Neural crest cell (in vitro differentiated cells): Measurements from ENCODE around the gene ATP2B3. TPM values are rescaled to one million over a fixed set of nuclear protein-coding genes. Genes with fewer than 3 reads are reported as not detected.

ENCODE experiments used
- DNase-seq: peaks from one replicate; pipeline ENCODE4 v3.0.0; 2021; ENCODE audit warnings: low read depth, mixed read lengths, low spot score
- H3K27ac Mint-ChIP-seq: one replicate; pipeline ENCODE4 v1.8.0; 2021; ENCODE audit warnings: mild to moderate bottlenecking, mixed read lengths; ENCODE audit not compliant: unreplicated experiment
- H3K27me3 Mint-ChIP-seq: 2 replicates; pipeline ENCODE4 v1.8.0; 2021; ENCODE audit warnings: low read depth, mild to moderate bottlenecking, mixed read lengths
- H3K36me3 Mint-ChIP-seq: 2 replicates; pipeline ENCODE4 v1.8.0; 2021; ENCODE audit warnings: low read depth, mild to moderate bottlenecking, mixed read lengths
- H3K4me1 Mint-ChIP-seq: 2 replicates; pipeline ENCODE4 v1.8.0; 2021; ENCODE audit warnings: mixed read lengths
- H3K4me3 Mint-ChIP-seq: one replicate; pipeline ENCODE4 v1.8.0; 2021; ENCODE audit warnings: mild to moderate bottlenecking, mixed read lengths
- H3K9me3 Mint-ChIP-seq: 2 replicates; pipeline ENCODE4 v1.8.0; 2021; ENCODE audit warnings: mixed read lengths
- total RNA-seq: library from RNA; stranded (reverse); gene quantifications from 2 replicates; pipeline ENCODE4 v1.2.1, GENCODE V29; 2021
- TF ChIP-seq, protein P1 (sequence below): fragments of 200-600 bp; sonication (generic); conservative IDR thresholded peaks from 2 replicates; pipeline ENCODE4 v1.5.0; 2021; ENCODE audit warnings: antibody characterized with exemption, mild to moderate bottlenecking

The ATP2B3 gene
- total RNA-seq, 1 donor from 2014 or later, result 0.05 TPM

DNA sequence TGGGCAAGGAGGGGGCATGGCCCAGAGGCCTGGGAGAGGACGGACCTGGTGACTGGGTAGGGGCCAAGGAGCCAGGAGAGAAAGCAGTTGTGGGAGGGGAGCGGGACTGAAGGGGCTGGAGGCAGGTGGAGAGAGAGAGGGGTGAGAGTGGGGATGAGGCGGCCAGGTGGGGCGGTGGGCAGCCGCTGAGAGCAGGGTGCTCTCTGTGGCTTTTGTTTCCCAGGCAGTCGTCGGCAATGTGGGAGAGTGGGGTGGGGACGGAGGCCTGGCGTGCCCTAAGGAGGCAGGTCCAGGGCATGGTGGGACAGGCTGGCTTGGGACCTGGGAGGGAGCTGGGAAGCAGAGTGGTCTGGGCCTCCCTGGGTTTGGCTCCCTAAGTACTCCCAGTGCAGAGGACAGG, 3.2 kb upstream of the ATP2B3 start:
- DNase-seq, result no peak
- Mint-ChIP-seq H3K4me1 (peaks cover 3% of the 10 kb centered on the region), H3K36me3 (peaks cover 4% of the 10 kb centered on the region), H3K9me3 (no peaks in the 10 kb centered on the region), H3K27me3 (peaks cover 38% of the 10 kb centered on the region), H3K4me3 (no peak overlapping the region), H3K27ac (no peak overlapping the region)
- TF ChIP-seq, protein P1, sequence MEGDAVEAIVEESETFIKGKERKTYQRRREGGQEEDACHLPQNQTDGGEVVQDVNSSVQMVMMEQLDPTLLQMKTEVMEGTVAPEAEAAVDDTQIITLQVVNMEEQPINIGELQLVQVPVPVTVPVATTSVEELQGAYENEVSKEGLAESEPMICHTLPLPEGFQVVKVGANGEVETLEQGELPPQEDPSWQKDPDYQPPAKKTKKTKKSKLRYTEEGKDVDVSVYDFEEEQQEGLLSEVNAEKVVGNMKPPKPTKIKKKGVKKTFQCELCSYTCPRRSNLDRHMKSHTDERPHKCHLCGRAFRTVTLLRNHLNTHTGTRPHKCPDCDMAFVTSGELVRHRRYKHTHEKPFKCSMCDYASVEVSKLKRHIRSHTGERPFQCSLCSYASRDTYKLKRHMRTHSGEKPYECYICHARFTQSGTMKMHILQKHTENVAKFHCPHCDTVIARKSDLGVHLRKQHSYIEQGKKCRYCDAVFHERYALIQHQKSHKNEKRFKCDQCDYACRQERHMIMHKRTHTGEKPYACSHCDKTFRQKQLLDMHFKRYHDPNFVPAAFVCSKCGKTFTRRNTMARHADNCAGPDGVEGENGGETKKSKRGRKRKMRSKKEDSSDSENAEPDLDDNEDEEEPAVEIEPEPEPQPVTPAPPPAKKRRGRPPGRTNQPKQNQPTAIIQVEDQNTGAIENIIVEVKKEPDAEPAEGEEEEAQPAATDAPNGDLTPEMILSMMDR, result no peak

DNA sequence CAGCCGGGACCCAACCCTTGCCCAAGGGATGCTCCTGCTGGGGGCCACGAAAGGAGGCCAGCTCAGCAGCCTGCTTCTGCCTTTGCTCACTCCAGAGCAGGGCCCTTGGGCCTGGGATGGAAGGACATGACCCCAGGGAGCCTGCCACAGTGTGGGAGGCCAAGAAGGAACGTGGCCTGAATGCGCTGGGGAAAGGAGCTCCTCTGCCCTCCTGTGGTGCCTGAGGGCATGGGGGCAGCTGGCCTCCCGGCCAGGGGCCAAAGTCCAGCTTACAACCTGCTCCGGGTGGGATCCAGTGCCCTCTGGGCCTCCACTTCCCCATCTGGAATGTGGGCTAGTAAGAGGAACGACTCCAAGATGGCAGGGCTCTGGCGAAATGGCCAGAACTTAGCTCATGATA, 2.0 kb upstream of the ATP2B3 start:
- peaks cover 3% of the 10 kb centered on the region for H3K4me1 Mint-ChIP-seq
- H3K27ac Mint-ChIP-seq, result no peak overlapping the region
- H3K9me3 Mint-ChIP-seq, result no peaks in the 10 kb centered on the region
- TF ChIP-seq, protein P1, result no peak
- H3K36me3 Mint-ChIP-seq, result peaks cover 4% of the 10 kb centered on the region
- H3K27me3 Mint-ChIP-seq, result peaks cover 49% of the 10 kb centered on the region
- no peak for DNase-seq
- no peak overlapping the region for H3K4me3 Mint-ChIP-seq

DNA sequence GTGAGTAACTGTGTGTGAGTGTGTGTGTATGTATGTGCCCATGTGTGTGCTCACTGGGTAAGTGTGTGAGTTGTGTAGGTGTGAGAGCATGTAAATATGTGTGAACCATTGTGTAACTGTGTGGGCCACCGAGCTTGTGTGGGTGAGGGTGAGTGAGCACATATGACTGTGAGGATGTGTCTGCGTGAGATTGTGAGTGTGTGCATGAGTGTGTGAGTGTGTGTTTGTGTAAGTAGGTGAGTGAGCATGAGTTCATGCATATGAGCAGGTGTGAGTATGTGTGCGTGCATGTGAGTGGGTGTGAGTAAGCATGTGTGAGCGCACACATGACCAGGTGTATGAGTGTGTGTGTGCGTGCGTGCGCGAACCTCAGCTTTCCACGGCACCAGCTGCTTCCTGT, 1.4 kb upstream of the ATP2B3 start:
- DNase-seq, result no peak
- H3K9me3 Mint-ChIP-seq, result no peaks in the 10 kb centered on the region
- H3K27me3 Mint-ChIP-seq, result peaks cover 56% of the 10 kb centered on the region
- TF ChIP-seq, protein P1, result no peak
- no peak overlapping the region for H3K4me3 Mint-ChIP-seq
- peaks cover 4% of the 10 kb centered on the region for H3K36me3 Mint-ChIP-seq
- H3K4me1 Mint-ChIP-seq, result peaks cover 3% of the 10 kb centered on the region
- H3K27ac Mint-ChIP-seq, result no peak overlapping the region

DNA sequence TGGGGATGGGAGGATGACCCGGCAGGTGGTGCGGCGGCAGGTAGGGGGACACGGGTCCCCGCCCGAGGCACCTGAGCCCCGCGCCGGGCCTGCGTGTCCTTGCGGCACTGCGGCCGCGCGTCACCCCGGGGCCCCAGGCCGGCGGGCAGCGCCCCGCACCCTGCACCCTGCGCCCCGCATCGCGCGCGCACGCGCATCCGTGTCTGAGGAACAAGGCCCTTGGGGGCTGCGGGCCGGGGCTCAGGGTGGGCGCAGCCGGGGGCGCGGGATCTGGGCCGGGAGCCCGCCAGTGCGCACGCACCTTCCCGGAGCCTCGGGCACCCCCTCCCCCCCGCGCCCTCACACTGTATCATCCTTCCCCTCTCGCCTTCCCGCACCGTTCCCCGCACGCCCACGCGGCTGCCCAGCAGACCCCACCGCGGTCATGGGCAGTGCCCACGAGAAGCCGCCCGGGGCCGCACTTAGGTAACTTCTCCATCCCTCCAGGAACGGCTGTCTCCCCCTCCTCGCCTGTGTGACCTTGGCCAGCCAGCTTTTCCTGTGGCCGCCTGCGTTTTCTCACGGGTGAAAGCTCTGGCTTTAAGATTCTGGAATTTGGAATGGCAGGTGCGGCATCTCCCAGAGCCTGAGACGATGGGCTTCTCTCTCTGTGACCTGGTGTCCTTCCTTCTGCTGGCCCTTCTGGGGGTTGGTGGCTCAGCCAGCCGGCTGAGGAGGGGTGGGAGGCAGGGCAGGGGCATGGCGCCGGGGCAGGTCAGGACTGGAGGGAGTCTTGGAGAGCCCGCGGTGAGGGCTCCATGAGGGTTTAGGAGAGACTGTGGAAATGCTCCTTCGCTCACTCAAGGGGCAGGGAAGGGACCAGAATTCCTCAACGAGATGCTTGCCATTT, 748 bp downstream of the ATP2B3 start:
- H3K27ac Mint-ChIP-seq, result no peak overlapping the region

DNA sequence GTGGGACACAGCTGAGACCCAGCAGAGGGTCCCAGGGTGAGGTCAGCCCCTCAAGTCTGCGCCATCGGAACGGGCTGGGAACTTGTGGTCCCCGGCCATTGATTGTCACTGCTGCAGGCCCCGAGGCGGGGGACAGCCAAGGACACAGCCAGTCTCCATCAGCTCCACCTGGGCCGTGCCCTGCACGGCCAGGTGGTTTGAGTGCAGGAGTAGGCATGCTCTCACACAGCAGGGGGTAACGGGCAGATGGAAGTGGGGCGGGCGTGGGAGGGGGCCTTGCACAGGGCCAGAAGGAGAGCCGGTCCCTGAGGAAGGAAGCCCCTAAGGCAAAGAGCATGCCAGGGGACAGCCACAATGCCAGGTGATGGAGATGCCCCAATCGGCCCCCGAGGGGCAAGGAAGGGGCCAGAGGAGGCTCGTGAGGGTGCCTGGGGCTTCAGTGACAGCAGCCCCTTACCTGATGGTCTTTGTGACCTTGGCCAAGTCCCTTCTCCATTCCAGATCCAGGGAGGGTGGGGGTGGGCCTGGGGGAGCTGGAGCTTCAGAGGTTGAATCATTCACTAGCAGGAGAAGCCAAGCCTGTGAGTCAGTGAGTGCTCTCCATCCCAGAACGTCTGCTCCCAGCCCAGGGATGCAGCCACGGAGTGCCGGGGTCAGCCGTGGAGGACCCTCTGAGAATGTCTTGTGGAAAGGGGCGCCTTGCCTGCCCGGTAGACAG, 2.3 kb downstream of the ATP2B3 start:
- no peaks in the 10 kb centered on the region for H3K9me3 Mint-ChIP-seq
- no peak overlapping the region for H3K4me3 Mint-ChIP-seq
- H3K4me1 Mint-ChIP-seq, result peaks cover 3% of the 10 kb centered on the region
- H3K36me3 Mint-ChIP-seq, result peaks cover 4% of the 10 kb centered on the region
- no peak overlapping the region for H3K27ac Mint-ChIP-seq
- H3K27me3 Mint-ChIP-seq, result peaks cover 73% of the 10 kb centered on the region
- TF ChIP-seq, protein P1, result no peak
- no peak for DNase-seq

More for the DNA sequence above, 748 bp downstream of the ATP2B3 start:
- Mint-ChIP-seq H3K36me3 (peaks cover 4% of the 10 kb centered on the region), H3K27me3 (peaks cover 75% of the 10 kb centered on the region), H3K9me3 (no peaks in the 10 kb centered on the region), H3K4me1 (peaks cover 3% of the 10 kb centered on the region), H3K4me3 (peak overlapping the region; percentile 27)
- TF ChIP-seq, protein P1, result no peak
- no peak for DNase-seq
